HCT116 (cell line): ENCODE measurements around the gene TMEM203.

Source experiments
- CTCF ChIP-seq, 3 experiments: fragments of 200-600 bp in 1 of 3; sonication (generic) in 1 of 3; IDR thresholded peaks in 2 of 3; conservative IDR thresholded peaks in 1 of 3; 2 replicates each; pipeline ENCODE4 v1.5.1; 2012 to 2017; ENCODE audit warnings: low read depth in 2 of 3, low read length in 2 of 3, antibody characterized with exemption in 1 of 3, borderline replicate concordance in 1 of 3, control low read depth in 1 of 3, mild to moderate bottlenecking in 1 of 3, mixed read lengths in 1 of 3, mixed run types in 1 of 3, moderate library complexity in 1 of 3; ENCODE audit not compliant: insufficient read depth in 1 of 3
- POLR2A ChIP-seq: IDR thresholded peaks from 2 replicates; pipeline ENCODE4 v1.7.0; 2011; ENCODE audit warnings: borderline replicate concordance; ENCODE audit not compliant: insufficient read depth, insufficient read length; ENCODE audit errors: extremely low read depth

DNA sequence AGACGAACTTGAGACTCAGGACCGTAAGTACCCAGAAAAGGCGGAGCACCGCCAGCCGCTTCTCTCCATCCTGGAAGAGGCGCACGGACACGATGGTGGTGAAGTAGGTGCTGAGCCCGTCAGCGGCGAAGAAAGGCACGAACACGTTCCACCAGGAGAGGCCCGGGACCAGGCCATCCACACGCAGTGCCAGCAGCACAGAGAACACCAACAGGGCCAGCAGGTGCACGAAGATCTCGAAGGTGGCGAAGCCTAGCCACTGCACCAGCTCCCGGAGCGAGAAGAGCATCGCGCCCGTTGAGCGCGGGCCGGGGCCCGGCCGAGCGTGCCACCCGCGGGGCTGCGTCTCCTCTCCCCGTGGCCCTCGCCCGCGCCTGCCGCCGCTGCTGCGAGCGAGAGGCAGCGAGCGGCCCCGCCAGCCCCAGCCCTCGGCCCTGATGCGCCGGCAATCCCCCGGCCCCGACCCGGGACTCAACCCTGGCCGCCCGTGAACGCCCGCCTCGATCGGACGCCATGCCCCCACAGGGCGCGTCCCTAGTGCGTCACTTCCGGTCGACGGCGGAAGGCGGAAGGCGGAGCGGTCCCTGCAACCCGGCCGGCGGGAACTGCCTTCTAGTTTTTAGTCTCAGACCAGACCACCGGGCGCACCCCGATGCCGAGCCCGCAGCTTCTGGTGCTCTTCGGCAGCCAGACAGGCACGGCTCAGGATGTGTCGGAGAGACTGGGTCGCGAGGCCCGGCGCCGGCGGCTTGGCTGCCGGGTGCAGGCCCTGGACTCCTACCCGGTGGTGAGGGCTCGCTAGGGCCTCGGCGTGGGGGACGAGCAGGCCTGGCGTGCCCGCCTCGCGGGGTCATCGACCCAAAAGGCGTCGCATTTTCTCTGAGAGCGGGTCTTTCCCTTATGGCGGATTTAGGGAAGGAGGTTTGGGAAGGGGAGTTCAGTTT lies at the start of gene TMEM203, which contains the start of gene NDOR1:
- TF ChIP-seq POLR2A (peak; percentile 93), CTCF (IDR thresholded peaks at IDR 0.05 in 2 of 3, conservative IDR thresholded peaks at IDR 0.05 in 1 of 3; ENCODE audit: borderline replicate concordance in 1 of 3, insufficient read depth in 1 of 3, low read depth in 2 of 3, low read length in 2 of 3) (no peak)
